Mesendoderm (in vitro differentiated cells): ENCODE data around the gene CORO2B.
A peak's percentile ranks its signal among the peaks of the same experiment; 100 is the strongest.

Source experiments
- DNase-seq: peaks from one replicate; pipeline ENCODE4 v3.0.0; 2013
- H2AK5ac ChIP-seq: 2 replicates; pipeline ENCODE4 v1.6.1; 2013; ENCODE audit warnings: low read length, inconsistent platforms
- H2BK120ac ChIP-seq: 2 replicates; pipeline ENCODE4 v1.6.1; 2013; ENCODE audit warnings: low read depth, mild to moderate bottlenecking, low read length, moderate library complexity, mixed read lengths
- H2BK15ac ChIP-seq: replicated peaks from 2 replicates; pipeline ENCODE4 v1.6.1; 2013; ENCODE audit warnings: low read depth, mild to moderate bottlenecking, moderate library complexity
- H2BK5ac ChIP-seq: 2 replicates; pipeline ENCODE4 v1.6.1; 2013; ENCODE audit warnings: low read length, inconsistent platforms
- H3K18ac ChIP-seq: 2 replicates; pipeline ENCODE4 v1.6.1; 2013; ENCODE audit warnings: mild to moderate bottlenecking, low read length, mixed read lengths
- H3K23ac ChIP-seq: one replicate; pipeline ENCODE4 v1.6.1; 2013; ENCODE audit warnings: low read length
- H3K27ac ChIP-seq: 2 replicates; pipeline ENCODE4 v1.5.1; 2013; ENCODE audit warnings: low read depth, mild to moderate bottlenecking, inconsistent platforms, low read length, moderate library complexity
- H3K27me3 ChIP-seq: 2 replicates; pipeline ENCODE4 v1.6.1; 2013; ENCODE audit warnings: low read length, control low read depth, mild to moderate bottlenecking, inconsistent platforms; ENCODE audit not compliant: insufficient read depth, poor library complexity
- H3K36me3 ChIP-seq: 2 replicates; pipeline ENCODE4 v1.6.1; 2013; ENCODE audit warnings: low read length, inconsistent platforms; ENCODE audit not compliant: control insufficient read depth, insufficient read depth
- H3K4ac ChIP-seq: one replicate; pipeline ENCODE4 v1.6.1; 2013; ENCODE audit warnings: low read depth, mild to moderate bottlenecking, low read length, moderate library complexity
- H3K4me1 ChIP-seq: 2 replicates; pipeline ENCODE4 v1.6.1; 2013; ENCODE audit warnings: low read depth, low read length, inconsistent platforms; ENCODE audit not compliant: control insufficient read depth
- H3K4me2 ChIP-seq: 2 replicates; pipeline ENCODE4 v1.6.1; 2013; ENCODE audit warnings: low read length
- H3K4me3 ChIP-seq: 2 replicates; pipeline ENCODE4 v1.5.1; 2013; ENCODE audit warnings: mild to moderate bottlenecking, low read length
- H3K56ac ChIP-seq: one replicate; pipeline ENCODE4 v1.6.1; 2013; ENCODE audit warnings: low read length
- H3K79me1 ChIP-seq: 2 replicates; pipeline ENCODE4 v1.6.1; 2013; ENCODE audit warnings: low read length, inconsistent platforms
- H3K79me2 ChIP-seq: 2 replicates; pipeline ENCODE4 v1.6.1; 2013; ENCODE audit warnings: mild to moderate bottlenecking, low read length; ENCODE audit not compliant: control insufficient read depth, insufficient read depth
- H3K9ac ChIP-seq: 2 replicates; pipeline ENCODE4 v1.6.1; 2013; ENCODE audit warnings: low read length, inconsistent platforms
- H4K5ac ChIP-seq: one replicate; pipeline ENCODE4 v1.6.1; 2013; ENCODE audit warnings: low read length
- H4K8ac ChIP-seq: one replicate; pipeline ENCODE4 v1.6.1; 2013; ENCODE audit warnings: low read depth, mild to moderate bottlenecking, control low read depth, low read length, moderate library complexity
- WGBS: extraction: QIAGEN DNeasy Blood & Tissue Kit; methylation state at CpG from one replicate; pipeline ENCODE4 v1.1.7; 2013; ENCODE audit warnings: low lambda C conversion rate, missing lambda C conversion rate; ENCODE audit not compliant: insufficient coverage; ENCODE audit errors: extremely low coverage; 5-methylcytosine and 5-hydroxymethylcytosine counted together

Gene CORO2B

GRCh38 chr15:68589783-68590710, 11.3 kb downstream of the CORO2B start:
- no peak overlapping the region for H2BK5ac ChIP-seq
- H4K5ac ChIP-seq: no peak overlapping the region
- H2AK5ac ChIP-seq: no peak overlapping the region
- H3K79me2 ChIP-seq: no peaks in the 10 kb centered on the region
- no peak overlapping the region for H3K27ac ChIP-seq
- no CpG with 5 or more reads among the region's 15 CpGs for WGBS
- H2BK120ac ChIP-seq: no peak overlapping the region
- H3K36me3 ChIP-seq: no peaks in the 10 kb centered on the region
- no peak overlapping the region for H4K8ac ChIP-seq
- H3K4me3 ChIP-seq: no peak overlapping the region
- no peak for DNase-seq
- peaks cover 1% of the 10 kb centered on the region for H3K79me1 ChIP-seq
- peak overlapping the region; percentile 87 for H3K4ac ChIP-seq
- peaks cover 6% of the 10 kb centered on the region for H3K4me1 ChIP-seq
- H3K27me3 ChIP-seq: no peaks in the 10 kb centered on the region
- no peak overlapping the region for H2BK15ac ChIP-seq
- H3K9ac ChIP-seq: no peak overlapping the region
- H3K4me2 ChIP-seq: no peak overlapping the region
- peak overlapping the region; percentile 44 for H3K18ac ChIP-seq
- peak overlapping the region; percentile 57 for H3K56ac ChIP-seq
- H3K23ac ChIP-seq: no peak overlapping the region

- Histone ChIP-seq H2AK5ac (no peak overlapping the region), H3K4me1 (peaks cover 6% of the 10 kb centered on the region), H2BK5ac (no peak overlapping the region), H4K5ac (no peak overlapping the region), H3K27me3 (no peaks in the 10 kb centered on the region), H3K36me3 (no peaks in the 10 kb centered on the region), H4K8ac (no peak overlapping the region), H3K4ac (no peak overlapping the region), H3K79me2 (no peaks in the 10 kb centered on the region), H2BK15ac (no peak overlapping the region), H3K18ac (no peak overlapping the region), H3K27ac (no peak overlapping the region), H3K23ac (no peak overlapping the region), H3K79me1 (peaks cover 1% of the 10 kb centered on the region), H2BK120ac (no peak overlapping the region), H3K56ac (no peak overlapping the region), H3K4me3 (no peak overlapping the region), H3K4me2 (no peak overlapping the region), H3K9ac (no peak overlapping the region)
- no peak for DNase-seq
- WGBS: no CpG with 5 or more reads among the region's 9 CpGs
Measured at GRCh38 chr15:68590721-68591389, 12.1 kb downstream of the CORO2B start.

GRCh38 chr15:68592054-68592453, 13.3 kb downstream of the CORO2B start:
- Histone ChIP-seq H3K79me2 (no peaks in the 10 kb centered on the region), H3K4me2 (no peak overlapping the region), H2AK5ac (no peak overlapping the region), H3K23ac (no peak overlapping the region), H3K36me3 (no peaks in the 10 kb centered on the region), H3K4me1 (peaks cover 6% of the 10 kb centered on the region), H4K8ac (no peak overlapping the region), H3K9ac (no peak overlapping the region), H3K4me3 (no peak overlapping the region), H3K27me3 (no peaks in the 10 kb centered on the region), H3K79me1 (peaks cover 1% of the 10 kb centered on the region), H2BK15ac (no peak overlapping the region), H3K27ac (no peak overlapping the region), H3K56ac (no peak overlapping the region), H2BK120ac (no peak overlapping the region), H2BK5ac (no peak overlapping the region), H3K4ac (no peak overlapping the region), H3K18ac (no peak overlapping the region), H4K5ac (no peak overlapping the region)
- no CpG with 5 or more reads among the region's 4 CpGs for WGBS
- no peak for DNase-seq

- Histone ChIP-seq H4K5ac (no peak overlapping the region), H3K36me3 (no peaks in the 10 kb centered on the region), H3K4me2 (no peak overlapping the region), H3K27ac (no peak overlapping the region), H2BK15ac (no peak overlapping the region), H4K8ac (no peak overlapping the region), H3K79me2 (no peaks in the 10 kb centered on the region), H3K4ac (no peak overlapping the region), H3K18ac (no peak overlapping the region), H2BK5ac (no peak overlapping the region), H2AK5ac (no peak overlapping the region), H3K56ac (no peak overlapping the region), H3K23ac (no peak overlapping the region), H3K9ac (no peak overlapping the region), H3K4me3 (no peak overlapping the region), H3K27me3 (no peaks in the 10 kb centered on the region), H3K4me1 (peaks cover 6% of the 10 kb centered on the region), H2BK120ac (no peak overlapping the region), H3K79me1 (peaks cover 1% of the 10 kb centered on the region)
- DNase-seq: no peak
- no CpG with 5 or more reads among the region's 3 CpGs for WGBS
Measured at GRCh38 chr15:68592544-68592943, 13.8 kb downstream of the CORO2B start.

GRCh38 chr15:68593341-68593740, 14.5 kb downstream of the CORO2B start:
- no peak overlapping the region for H3K4me3 ChIP-seq
- H3K56ac ChIP-seq: no peak overlapping the region
- H3K4ac ChIP-seq: no peak overlapping the region
- no peak overlapping the region for H4K8ac ChIP-seq
- H3K18ac ChIP-seq: no peak overlapping the region
- no peak overlapping the region for H2AK5ac ChIP-seq
- no peak overlapping the region for H2BK120ac ChIP-seq
- H2BK15ac ChIP-seq: no peak overlapping the region
- peaks cover 6% of the 10 kb centered on the region for H3K4me1 ChIP-seq
- no peak overlapping the region for H3K23ac ChIP-seq
- no CpG with 5 or more reads among the region's 1 CpG for WGBS
- H3K27ac ChIP-seq: no peak overlapping the region
- DNase-seq: no peak
- H2BK5ac ChIP-seq: no peak overlapping the region
- no peaks in the 10 kb centered on the region for H3K27me3 ChIP-seq
- no peaks in the 10 kb centered on the region for H3K79me2 ChIP-seq
- no peak overlapping the region for H3K4me2 ChIP-seq
- no peak overlapping the region for H3K9ac ChIP-seq
- H3K79me1 ChIP-seq: peaks cover 1% of the 10 kb centered on the region
- no peak overlapping the region for H4K5ac ChIP-seq
- no peaks in the 10 kb centered on the region for H3K36me3 ChIP-seq
